Ishikawa (cell line): Measurements from ENCODE around the gene PLCB1.

ENCODE experiments used
- CEBPB ChIP-seq: IDR thresholded peaks from 2 replicates; pipeline ENCODE4 v1.6.1; 2012
- CREB1 ChIP-seq: IDR thresholded peaks from 2 replicates; pipeline ENCODE4 v1.6.1; 2012; ENCODE audit warnings: low read depth
- EGR1 ChIP-seq: IDR thresholded peaks from 2 replicates; pipeline ENCODE4 v1.6.1; 2012
- EP300 ChIP-seq: IDR thresholded peaks from 2 replicates; pipeline ENCODE4 v1.6.1; 2012; ENCODE audit warnings: borderline replicate concordance
- FOXM1 ChIP-seq: IDR thresholded peaks from 2 replicates; pipeline ENCODE4 v1.6.1; 2012; ENCODE audit warnings: low read depth, borderline replicate concordance
- MAX ChIP-seq: IDR thresholded peaks from 2 replicates; pipeline ENCODE4 v1.6.1; 2012
- NFIC ChIP-seq: IDR thresholded peaks from 2 replicates; pipeline ENCODE4 v1.6.1; 2012
- RAD21 ChIP-seq: IDR thresholded peaks from 2 replicates; pipeline ENCODE4 v1.6.1; 2012; ENCODE audit warnings: low read depth
- REST ChIP-seq: IDR thresholded peaks from 2 replicates; pipeline ENCODE4 v1.6.1; 2012; ENCODE audit warnings: low read depth, mild to moderate bottlenecking
- TAF1 ChIP-seq: IDR thresholded peaks from 2 replicates; pipeline ENCODE4 v1.6.1; 2012; ENCODE audit warnings: low read depth, mild to moderate bottlenecking
- TCF12 ChIP-seq: IDR thresholded peaks from 2 replicates; pipeline ENCODE4 v1.6.1; 2012; ENCODE audit warnings: low read depth
- TEAD4 ChIP-seq: IDR thresholded peaks from 2 replicates; pipeline ENCODE4 v1.6.1; 2012
- USF1 ChIP-seq: IDR thresholded peaks from 2 replicates; pipeline ENCODE4 v1.6.1; 2012
- YY1 ChIP-seq: IDR thresholded peaks from 2 replicates; pipeline ENCODE4 v1.6.1; 2012; ENCODE audit warnings: low read depth
- ZBTB7A ChIP-seq: IDR thresholded peaks from 2 replicates; pipeline ENCODE4 v1.6.1; 2012; ENCODE audit warnings: low read depth

Gene PLCB1

GRCh38 chr20:8208226-8208625, 76.2 kb downstream of the PLCB1 start:
- TF ChIP-seq CREB1 (no peak), MAX (no peak), FOXM1 (no peak), REST (no peak), USF1 (no peak), NFIC (no peak), ZBTB7A (no peak), EGR1 (no peak), RAD21 (no peak), CEBPB (no peak), YY1 (no peak), TCF12 (no peak), EP300 (no peak), TEAD4 (no peak)

GRCh38 chr20:8209061-8209460, 77.0 kb downstream of the PLCB1 start:
- TF ChIP-seq MAX (no peak), NFIC (no peak), ZBTB7A (no peak), YY1 (no peak), TAF1 (no peak), CEBPB (no peak)

GRCh38 chr20:8210749-8211148, 78.7 kb downstream of the PLCB1 start:
- TF ChIP-seq TAF1 (no peak), EP300 (no peak), USF1 (no peak), CREB1 (no peak), RAD21 (no peak), REST (no peak), ZBTB7A (no peak), TEAD4 (no peak)

- TF ChIP-seq EGR1 (no peak), USF1 (no peak), YY1 (no peak), TCF12 (no peak), RAD21 (no peak), CREB1 (no peak), FOXM1 (no peak)
Measured at GRCh38 chr20:8212286-8212685, 80.2 kb downstream of the PLCB1 start.

- TF ChIP-seq FOXM1 = no peak
- no peak for TF ChIP-seq ZBTB7A
- no peak for TF ChIP-seq TAF1
- no peak for TF ChIP-seq CEBPB
- TF ChIP-seq TCF12 = no peak
- no peak for TF ChIP-seq RAD21
Measured at GRCh38 chr20:8213270-8213669, 81.2 kb downstream of the PLCB1 start.

- TF ChIP-seq MAX (no peak), TEAD4 (no peak), CREB1 (no peak), YY1 (no peak), TAF1 (no peak), CEBPB (no peak), TCF12 (no peak), EGR1 (no peak), ZBTB7A (no peak), REST (no peak), FOXM1 (no peak), RAD21 (no peak), EP300 (no peak), NFIC (no peak), USF1 (no peak)
Measured at GRCh38 chr20:8213831-8214587, 81.9 kb downstream of the PLCB1 start.
